ENCODE data around the gene MBOAT2.

MBOAT2 gene

DNA sequence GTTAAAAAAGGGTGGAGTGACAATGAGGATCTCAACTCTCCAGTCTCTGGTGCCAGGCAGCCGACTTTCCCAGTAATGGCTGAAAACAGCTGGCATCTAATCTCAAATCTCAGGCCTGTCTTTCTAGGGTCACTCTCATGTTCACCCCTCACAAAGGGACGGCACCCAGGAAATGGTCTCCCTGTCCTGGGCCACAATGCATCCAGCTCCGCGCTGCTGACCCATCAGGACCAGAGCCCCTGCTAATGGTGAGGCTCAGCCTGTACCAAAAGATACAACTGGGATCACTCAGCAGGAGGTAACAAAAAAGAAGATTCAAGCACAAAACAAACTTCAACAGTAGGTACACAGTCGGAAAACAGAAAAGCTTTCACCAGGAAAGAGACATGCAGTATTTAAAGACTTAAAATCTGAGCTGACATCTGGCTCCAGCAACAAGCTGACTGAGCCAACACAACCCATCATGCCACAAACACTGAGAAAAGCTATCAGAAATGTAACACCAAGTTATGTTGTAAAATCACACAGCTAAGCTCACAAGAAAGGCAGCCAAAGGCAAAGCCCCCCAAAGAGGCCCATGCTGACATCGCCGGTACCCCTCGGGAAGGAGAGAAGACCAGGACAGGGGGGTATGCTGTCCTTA, 152.5 kb downstream of the MBOAT2 start:
- DNase-seq, result no peak

DNA sequence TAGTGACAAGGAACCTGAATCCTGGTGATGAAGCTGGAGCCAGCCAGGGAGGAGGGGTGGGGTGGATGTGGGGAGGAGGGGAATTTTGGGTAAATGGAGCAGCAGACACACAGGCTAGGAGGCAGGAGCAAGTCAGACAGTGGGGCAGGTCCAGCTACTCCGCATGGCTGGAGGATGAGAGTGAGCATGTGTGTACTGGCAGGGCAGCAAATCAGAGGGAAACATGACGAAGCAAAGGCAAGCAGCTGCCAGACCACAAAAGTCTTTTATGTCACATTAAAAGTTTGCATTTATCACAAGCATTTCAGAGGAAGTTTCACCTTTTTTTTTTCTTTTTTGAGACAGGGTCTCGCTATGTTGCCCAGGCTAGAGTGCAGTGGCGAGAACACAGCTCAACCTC, 154.2 kb downstream of the MBOAT2 start:
- no peak for DNase-seq

DNA sequence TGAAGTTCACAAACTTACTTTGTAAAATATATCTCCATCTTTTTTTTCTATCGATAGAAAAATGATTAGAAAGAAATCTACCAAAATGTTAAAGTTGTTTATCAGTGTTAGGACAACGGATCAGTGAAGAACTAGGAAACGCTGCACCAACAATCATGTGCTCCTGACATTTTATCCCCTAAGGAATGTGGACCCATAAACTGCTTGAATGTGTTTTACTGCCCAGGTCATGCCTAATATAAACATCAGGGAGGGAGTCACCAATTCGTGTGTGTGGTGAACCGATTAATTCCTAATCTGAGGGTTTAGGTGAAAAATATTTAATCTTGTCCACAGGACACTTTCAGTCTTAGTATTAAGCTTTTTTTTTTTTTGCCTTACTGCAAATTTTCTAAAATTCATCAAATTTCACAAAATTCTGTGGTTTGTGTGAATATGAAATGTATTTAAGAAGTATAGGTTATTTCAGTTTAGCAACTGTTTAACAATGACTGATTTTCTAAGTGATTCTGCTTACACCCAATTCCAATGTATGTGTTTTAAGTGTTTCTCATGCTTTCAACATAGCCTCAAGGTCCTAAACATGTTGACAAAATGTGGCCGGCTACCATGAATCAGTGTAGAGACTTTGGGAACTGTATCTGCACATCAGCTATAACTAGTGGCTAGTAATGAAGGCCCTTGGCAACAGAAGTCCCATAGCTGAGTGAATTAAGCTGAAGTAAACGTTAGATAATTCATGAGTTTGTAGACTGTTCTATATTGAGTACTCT, 155.0 kb downstream of the MBOAT2 start:
- DNase-seq, result no peak

DNA sequence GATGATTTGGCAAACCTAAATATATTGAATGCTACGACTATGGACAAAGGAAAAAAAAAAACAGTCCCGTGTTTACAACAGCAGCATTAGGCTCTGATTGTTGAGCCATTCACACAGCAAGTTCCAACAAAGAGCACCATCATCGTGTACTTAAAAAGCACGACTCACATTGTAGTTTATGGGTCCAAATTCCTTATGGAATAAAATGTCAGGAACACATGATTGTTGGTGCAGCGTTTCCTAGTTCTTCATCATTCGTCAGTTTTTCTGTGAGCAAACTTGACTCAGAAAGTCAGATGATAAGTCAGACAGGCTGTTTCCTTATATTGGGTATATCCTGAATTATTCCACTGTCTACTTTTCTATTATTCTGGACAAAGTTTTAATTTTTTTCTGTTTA, 156.1 kb downstream of the MBOAT2 start:
- DNase-seq, result no peak

GRCh38 chr2:8841932-8842331, 161.6 kb downstream of the MBOAT2 start:
- no peak for DNase-seq

DNA sequence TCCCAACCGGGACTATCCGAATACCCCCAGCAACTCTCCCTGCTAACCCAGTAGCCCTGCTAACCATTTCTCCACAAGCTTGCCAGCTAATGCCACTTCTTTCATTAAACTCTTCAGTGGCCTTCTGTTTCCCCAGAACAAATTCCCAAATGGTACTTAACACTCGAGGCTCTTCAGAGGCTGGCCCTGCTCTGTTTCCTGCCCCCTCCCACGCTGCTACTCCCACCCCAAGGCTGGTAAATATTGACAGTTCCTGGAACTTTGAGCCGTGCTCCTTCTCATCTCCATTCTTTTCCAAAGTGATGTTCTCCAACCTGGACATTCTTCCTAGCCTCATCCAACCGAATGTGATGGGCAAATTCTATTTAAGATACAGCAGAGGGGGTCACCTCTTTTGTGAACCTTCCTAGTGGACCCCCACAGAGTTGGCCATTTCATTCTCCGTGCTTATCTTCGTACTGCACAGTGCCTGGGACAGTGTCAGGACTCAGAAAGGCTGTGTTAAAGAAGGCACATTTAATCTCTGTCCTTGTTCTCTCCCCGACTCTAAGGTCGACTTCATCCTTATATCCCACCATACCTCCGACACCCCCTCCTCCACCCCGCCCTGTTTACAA, 162.9 kb downstream of the MBOAT2 start:
- no peak for DNase-seq

DNA sequence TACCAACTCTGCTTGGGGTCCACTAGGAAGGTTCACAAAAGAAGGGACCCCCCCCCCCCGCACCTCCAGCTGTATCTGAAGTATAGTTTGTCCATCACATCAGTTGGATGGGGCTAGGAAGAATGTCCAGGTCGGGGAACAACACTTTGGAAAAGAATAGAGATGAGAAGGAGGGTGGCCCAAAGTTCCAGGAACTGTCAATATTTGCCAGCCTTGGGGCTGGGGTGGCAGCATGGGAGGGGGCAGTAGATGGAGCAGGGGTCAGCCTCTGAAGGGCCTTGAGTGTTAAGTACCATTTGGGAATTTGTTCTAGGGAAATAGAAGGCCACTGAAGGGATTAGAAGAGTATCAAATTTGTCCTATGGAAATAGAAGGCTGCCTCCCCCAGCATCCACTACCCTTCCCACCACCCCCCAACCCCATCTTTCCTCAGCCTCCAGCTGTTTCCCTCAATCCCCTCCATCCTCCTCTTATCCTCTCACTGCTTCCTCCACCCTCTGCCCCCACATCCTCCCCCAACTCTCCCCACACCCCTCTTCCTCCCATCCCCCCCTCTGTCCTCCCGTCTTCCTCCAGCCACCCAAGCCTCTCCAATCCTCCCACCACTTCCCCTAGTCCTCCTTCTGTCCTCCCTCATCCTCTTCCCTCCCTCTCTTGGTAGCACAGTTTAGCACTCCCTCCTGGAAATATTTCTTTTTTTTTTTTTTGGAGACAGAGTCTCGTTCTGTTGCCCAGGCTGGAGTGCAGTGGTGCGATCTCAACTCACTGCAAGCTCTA, 164.1 kb downstream of the MBOAT2 start:
- DNase-seq, result no peak

- DNase-seq, result no peak
Observed at GRCh38 chr2:8837795-8838140, 165.7 kb downstream of the MBOAT2 start.

DNA sequence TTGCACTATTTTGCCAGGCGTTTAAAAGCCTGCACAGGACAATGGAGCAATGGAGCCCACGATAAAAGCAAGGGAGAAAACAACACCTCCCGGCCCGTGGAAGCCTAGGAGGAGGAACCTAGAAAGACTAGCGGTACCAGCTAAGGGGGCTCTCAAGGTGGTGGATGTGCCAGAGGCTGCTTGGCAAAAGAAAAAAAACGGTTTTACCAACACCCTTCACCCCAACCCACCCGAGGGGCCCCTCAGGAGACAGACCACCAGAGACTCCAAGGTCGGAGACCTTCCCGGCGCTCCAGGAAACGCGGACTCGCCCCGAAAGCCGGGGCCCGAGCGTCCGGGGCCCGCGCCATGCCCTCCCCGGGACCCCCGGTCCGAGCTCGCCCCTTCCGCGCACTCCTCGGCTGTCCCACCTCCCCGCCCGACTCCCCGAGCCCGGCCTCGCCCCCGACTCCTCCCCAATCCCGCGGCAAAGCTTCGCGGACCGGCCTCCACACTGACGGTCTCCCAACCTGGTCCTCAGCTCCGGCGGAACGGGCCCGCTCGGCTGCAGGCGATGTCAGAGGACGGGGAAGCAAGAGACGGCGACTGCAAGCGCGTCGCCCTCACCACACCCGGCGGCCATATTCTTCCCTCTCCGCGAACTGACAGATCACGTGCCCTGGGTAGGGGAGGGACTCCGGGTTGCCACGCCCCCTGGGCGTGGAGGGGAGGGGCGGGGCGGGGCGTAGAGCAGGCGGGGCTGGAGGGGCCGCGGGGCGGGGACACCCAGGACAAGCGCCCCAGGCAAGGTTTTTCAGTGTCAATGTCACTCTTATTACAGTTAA, 166.3 kb downstream of the MBOAT2 start, which contains the start of gene KIDINS220:
TSS of gene KIDINS220 (minus strand) at position 643 of the 824 bp plus-strand sequence. CDS start 10,520 bp downstream, outside the sequence.
- peak; percentile 25 for DNase-seq

- DNase-seq, result no peak
Observed at GRCh38 chr2:8835279-8835678, 168.2 kb downstream of the MBOAT2 start.

DNA sequence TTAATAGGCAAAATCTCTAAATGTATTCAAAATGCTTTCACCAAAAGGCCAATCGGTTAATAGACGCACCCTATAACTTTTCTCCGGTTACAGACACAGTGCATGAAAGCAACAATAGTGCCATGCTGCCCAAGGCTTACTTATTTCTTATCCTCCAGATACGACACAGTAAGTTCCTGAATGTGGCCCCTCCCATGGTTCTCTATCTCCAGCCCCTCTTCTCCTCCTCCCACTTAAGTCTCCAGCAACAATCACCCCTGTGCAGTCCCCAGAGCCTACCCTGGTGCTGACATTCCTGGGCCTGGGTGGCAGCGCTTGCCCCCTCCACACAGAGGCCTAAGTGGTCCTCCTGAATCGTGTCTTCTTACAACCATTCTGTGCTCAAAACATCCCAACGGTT, 169.6 kb downstream of the MBOAT2 start:
- no peak for DNase-seq

DNA sequence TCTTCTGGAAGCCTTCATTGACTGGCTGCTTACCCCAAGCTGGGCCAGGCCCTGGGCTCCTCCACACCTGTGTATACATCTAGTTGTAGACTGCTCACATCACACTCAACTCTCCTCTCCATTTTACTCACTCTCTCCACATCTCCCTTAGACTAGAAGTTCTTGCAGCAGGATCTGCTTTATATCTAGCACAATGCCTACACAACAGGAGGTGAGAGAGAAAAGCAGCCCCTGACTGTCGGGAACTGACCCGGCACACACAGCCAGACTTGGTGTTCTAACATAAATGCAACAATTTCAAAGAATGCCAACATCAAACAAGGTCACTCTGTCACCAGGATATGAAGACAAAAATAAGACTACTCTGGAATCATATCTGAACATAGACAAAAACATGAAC, 172.0 kb downstream of the MBOAT2 start:
- no peak for DNase-seq

- DNase-seq, result no peak
Observed at GRCh38 chr2:8827729-8828128, 175.8 kb downstream of the MBOAT2 start.

- no peak for DNase-seq
Observed at GRCh38 chr2:8822218-8822617, 181.3 kb downstream of the MBOAT2 start.

DNA sequence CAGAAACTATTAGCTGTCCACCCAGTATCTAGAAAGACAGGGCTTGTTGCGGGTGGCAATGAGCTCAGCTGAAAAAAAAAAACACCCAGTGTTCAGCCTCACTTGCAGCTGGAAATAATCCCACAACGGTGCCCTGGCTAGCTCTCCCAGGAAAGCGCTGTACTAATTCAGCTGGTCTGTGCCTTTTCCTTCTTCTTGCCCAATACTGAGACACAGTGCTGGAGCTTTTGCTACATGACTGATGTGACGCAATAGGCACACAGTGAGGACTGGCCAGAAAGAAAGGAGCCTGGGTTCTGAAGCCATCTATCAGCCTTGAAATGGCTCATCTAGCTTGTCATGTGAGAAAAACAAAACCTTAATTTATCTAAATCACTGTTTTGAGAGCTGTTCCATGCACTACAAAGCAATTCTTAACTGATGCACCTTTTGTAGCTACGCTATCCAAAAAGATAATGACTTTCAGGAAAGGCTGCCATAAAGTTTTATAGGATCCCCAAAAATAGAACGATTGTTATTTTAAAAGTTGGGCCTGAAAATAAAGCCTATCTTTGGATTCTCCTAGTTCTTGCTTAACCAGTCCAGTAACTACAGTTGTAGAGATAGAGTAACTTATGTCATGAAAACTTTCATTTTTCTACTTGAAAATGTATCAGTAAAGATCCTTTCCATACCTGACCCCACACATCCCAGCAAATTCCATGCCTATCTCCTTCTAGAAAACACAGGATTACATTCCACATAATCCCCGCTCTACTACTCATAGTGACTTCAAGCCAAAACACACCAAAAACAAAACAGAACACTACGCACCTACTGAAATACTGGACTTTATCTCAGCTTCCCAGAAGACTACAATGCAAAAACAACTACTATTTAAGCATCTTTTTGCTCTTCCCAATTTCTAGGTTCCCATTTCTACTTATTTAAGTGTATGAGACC, 181.9 kb downstream of the MBOAT2 start:
- DNase-seq, result no peak

DNA sequence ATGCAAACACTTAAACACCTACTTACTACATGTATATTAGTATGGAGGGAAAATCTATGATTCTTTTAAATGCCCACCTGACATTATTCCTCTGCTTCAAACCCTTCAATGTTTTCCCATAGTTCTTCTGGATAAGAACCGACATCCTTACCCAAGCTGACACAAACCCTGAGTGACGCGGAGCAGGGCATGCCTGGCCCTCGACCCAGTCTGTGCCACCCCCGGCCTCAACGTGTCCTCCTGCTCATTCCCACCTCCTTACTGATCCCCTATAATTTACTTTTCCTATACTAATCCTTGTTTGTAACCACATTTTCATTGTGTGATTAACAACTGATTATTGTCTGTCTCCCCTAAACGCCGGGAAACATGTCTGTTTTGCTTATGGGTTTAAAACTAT, 183.5 kb downstream of the MBOAT2 start:
- no peak for DNase-seq

DNA sequence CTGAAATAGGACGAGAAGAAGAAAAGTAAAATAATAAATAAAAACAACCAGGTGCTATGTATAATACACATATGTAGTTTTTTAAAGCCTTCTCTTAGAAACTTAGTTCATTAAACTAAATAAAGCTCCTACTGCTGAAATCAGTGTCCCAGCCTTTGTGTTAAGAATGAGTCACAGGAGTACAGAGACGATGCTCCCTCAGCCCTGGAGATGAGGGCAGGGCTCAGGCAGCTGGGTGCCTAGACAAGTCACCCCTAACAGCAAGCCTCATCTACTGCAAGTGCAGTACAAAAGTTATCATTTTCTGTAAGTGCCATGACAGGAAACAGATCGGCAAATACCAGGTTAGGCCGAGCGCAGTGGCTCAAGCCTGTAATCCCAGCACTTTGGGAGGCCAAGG, 184.3 kb downstream of the MBOAT2 start:
- no peak for DNase-seq

DNA sequence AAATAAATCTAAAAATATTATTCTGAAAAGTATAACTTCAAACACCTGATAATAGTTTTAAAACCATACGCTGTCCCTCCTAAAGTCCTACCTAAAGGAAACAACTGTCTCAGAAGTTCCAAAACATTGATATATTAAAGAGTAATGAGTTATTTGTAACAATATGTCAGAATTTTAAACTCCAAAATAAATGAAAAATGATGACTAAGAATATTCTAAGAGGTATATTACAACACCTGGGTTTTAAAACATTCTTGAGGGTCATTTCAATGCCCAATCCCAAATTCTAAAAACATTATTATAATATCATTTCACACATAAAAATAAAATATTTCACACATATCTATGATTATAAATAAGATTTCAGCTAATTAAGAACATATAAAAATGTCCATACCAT, 186.3 kb downstream of the MBOAT2 start:
- DNase-seq, result no peak

GRCh38 chr2:8806885-8807704, 196.4 kb downstream of the MBOAT2 start:
- DNase-seq, result no peak

Measured in NCI-H446 treated with DMSO at 0.1 percent for 48 hours (cell line).